ENCODE data around the gene CALD1. TPM values are rescaled to one million over a fixed set of nuclear protein-coding genes. Genes with fewer than 3 reads are reported as not detected.

Gene CALD1
- total RNA-seq, 1 donor from 2014 or later, result 71.8 TPM

DNA sequence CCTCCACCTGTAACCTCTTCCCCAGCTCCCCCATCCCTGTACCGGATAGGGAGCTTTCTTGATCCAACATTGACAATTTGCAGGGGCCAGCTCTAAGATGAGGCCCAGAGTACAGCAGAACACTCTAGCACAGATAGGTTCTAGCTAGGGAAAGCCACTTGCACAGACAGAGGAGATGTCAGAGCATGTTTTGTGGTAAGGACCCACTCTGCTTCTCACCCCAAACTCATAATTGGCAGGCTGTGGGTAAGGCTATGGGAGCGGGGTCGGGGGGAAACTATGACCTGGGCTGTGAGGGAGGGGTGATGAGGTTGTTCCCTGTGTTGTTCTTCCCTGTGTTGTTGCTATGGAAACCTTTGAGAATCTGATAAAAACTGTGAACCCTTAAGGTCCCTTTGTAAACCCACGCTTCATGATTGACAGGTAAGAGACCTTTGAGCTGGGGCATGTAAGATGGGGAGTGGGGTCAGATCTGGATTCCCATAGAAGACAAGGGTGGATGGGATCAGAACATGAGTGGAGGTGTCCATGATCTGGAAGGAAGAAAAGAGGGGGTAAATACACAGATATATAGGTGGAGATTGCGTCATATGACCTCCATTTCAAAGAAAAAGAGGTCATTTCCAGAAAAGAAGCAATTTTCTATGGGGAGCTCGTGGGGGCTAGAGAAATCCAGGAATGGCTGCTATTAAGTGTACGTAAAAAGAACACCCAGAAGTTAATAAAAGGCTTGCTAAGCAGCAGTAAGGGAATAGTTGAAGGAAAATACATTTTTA, 4.0 kb downstream of the CALD1 start:
- TF ChIP-seq, protein P1, sequence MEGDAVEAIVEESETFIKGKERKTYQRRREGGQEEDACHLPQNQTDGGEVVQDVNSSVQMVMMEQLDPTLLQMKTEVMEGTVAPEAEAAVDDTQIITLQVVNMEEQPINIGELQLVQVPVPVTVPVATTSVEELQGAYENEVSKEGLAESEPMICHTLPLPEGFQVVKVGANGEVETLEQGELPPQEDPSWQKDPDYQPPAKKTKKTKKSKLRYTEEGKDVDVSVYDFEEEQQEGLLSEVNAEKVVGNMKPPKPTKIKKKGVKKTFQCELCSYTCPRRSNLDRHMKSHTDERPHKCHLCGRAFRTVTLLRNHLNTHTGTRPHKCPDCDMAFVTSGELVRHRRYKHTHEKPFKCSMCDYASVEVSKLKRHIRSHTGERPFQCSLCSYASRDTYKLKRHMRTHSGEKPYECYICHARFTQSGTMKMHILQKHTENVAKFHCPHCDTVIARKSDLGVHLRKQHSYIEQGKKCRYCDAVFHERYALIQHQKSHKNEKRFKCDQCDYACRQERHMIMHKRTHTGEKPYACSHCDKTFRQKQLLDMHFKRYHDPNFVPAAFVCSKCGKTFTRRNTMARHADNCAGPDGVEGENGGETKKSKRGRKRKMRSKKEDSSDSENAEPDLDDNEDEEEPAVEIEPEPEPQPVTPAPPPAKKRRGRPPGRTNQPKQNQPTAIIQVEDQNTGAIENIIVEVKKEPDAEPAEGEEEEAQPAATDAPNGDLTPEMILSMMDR (conservative IDR thresholded peaks at IDR 0.05), result no peak
- Mint-ChIP-seq H3K27ac (ENCODE audit: unreplicated experiment) (no peak overlapping the region), H3K4me3 (no peak overlapping the region), H3K27me3 (ENCODE audit: low read depth) (no peaks in the 10 kb centered on the region), H3K4me1 (peaks cover 28% of the 10 kb centered on the region), H3K9me3 (no peaks in the 10 kb centered on the region), H3K36me3 (ENCODE audit: low read depth) (no peaks in the 10 kb centered on the region)
- DNase-seq (ENCODE audit: low read depth, low spot score), result no peak

DNA sequence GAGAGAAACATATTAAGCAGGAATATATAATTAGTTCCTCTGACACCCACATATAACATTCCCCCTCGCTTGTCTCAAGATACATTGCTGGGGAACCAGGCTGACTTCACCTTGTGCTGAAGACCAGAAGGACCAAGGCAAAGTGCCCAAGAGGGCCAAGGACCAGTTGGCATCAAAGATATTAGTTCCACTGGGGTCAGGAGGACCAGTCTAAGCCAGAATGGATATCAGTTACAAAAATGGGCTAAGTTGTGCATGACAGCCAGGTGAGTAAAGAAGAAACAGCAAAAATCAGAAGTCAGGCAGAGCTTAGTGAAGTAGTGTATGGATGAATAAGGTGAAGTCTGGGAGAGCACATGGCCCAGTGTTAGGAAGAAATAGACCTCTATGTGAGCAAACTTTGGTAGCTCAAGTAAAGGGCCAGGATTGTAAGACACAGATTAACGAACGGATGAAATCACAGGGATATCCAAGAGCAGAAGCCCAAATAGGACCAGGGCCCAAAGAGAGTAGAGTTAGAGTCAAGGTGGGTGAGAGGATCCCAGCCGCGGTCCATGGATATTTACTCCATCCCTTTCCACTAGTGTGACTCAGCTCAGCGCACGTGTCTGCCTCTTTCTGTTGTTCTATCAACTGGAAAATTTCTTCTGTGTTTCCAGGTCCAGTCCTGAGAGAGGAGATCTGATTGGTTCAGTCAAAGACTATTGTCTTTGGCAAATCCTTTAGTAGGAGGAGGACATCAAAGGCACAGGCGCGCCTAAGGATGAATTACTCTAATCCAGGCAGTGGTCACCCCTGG, 5.0 kb downstream of the CALD1 start:
- no peak overlapping the region for H3K27ac Mint-ChIP-seq (ENCODE audit: unreplicated experiment)
- no peaks in the 10 kb centered on the region for H3K36me3 Mint-ChIP-seq (ENCODE audit: low read depth)
- TF ChIP-seq, protein P1 (conservative IDR thresholded peaks at IDR 0.05), result no peak
- H3K9me3 Mint-ChIP-seq, result no peaks in the 10 kb centered on the region
- no peak for DNase-seq (ENCODE audit: low read depth, low spot score)
- no peaks in the 10 kb centered on the region for H3K27me3 Mint-ChIP-seq (ENCODE audit: low read depth)
- H3K4me1 Mint-ChIP-seq, result peaks cover 20% of the 10 kb centered on the region
- H3K4me3 Mint-ChIP-seq, result no peak overlapping the region

DNA sequence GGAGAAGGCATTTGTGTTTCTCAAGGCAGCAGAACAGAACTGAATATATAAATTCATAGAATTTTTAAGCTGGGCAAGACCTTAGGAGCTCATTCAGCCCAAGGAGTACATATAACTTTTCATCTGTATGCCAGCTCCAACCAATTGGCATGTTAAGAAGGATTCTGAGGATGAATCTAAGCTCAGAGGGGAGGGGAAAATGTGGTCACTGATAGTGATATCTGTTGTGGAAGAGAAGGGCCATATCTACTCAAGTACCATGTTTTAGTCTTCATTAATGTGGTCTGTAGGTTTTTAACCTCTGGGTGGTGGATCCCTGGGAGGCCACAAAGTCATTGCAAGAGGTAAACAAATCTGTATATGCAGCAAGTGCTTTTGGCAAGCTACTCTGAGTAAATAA, 6.4 kb downstream of the CALD1 start:
- Mint-ChIP-seq H3K4me1 (peaks cover 11% of the 10 kb centered on the region), H3K27ac (ENCODE audit: unreplicated experiment) (no peak overlapping the region), H3K27me3 (ENCODE audit: low read depth) (no peaks in the 10 kb centered on the region), H3K4me3 (no peak overlapping the region), H3K9me3 (no peaks in the 10 kb centered on the region), H3K36me3 (ENCODE audit: low read depth) (no peaks in the 10 kb centered on the region)
- TF ChIP-seq, protein P1 (conservative IDR thresholded peaks at IDR 0.05), result no peak
- no peak for DNase-seq (ENCODE audit: low read depth, low spot score)

DNA sequence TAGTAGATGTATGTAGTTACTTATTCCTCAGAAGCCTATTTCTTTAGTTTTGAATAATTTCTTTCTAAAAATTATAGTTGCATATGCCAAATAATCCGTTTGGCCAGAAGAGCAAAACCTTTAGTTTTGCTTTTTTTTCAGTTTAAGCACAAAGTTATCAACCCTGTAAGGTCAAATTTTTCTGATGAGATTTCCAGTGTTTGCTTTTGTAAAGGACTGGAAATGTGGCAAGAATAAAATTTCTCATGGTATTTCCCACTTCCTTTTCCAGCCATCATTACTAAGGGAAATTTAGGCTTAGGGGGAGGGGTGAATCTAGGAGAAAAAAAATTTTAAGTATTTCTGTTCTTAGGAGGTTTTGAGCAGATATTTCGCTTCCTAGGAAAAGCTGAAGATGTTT, 7.6 kb downstream of the CALD1 start:
- Mint-ChIP-seq H3K27me3 (ENCODE audit: low read depth) (no peaks in the 10 kb centered on the region), H3K36me3 (ENCODE audit: low read depth) (no peaks in the 10 kb centered on the region), H3K27ac (ENCODE audit: unreplicated experiment) (no peak overlapping the region), H3K4me1 (peaks cover 5% of the 10 kb centered on the region), H3K4me3 (no peak overlapping the region), H3K9me3 (no peaks in the 10 kb centered on the region)
- TF ChIP-seq, protein P1 (conservative IDR thresholded peaks at IDR 0.05), result no peak
- DNase-seq (ENCODE audit: low read depth, low spot score), result no peak

- Mint-ChIP-seq H3K36me3 (ENCODE audit: low read depth) (no peaks in the 10 kb centered on the region), H3K4me1 (peaks cover 5% of the 10 kb centered on the region), H3K9me3 (no peaks in the 10 kb centered on the region), H3K4me3 (no peak overlapping the region), H3K27me3 (ENCODE audit: low read depth) (no peaks in the 10 kb centered on the region), H3K27ac (ENCODE audit: unreplicated experiment) (no peak overlapping the region)
- DNase-seq (ENCODE audit: low read depth, low spot score), result no peak
- TF ChIP-seq, protein P1 (conservative IDR thresholded peaks at IDR 0.05), result no peak
Observed at GRCh38 chr7:134787720-134788119, 8.3 kb downstream of the CALD1 start.
